Mammary epithelial cell (primary cell): ENCODE data around the gene POU4F2.

Experiments
- CTCF ChIP-seq, 2 donors: IDR thresholded peaks in 1 of 2; conservative IDR thresholded peaks in 1 of 2; 2 replicates each; pipeline ENCODE4 v1.5.1; 2011 to 2012; ENCODE audit warnings: inconsistent platforms in 2 of 2, low read length in 2 of 2, mild to moderate bottlenecking in 2 of 2, control low read depth in 1 of 2, low read depth in 1 of 2; ENCODE audit not compliant: insufficient read depth in 1 of 2; ENCODE audit errors: extremely low read depth in 1 of 2
- EZH2 ChIP-seq: IDR thresholded peaks from 2 replicates; pipeline ENCODE4 v1.6.1; 2012; ENCODE audit warnings: low read length, inconsistent platforms, borderline replicate concordance

GRCh38 chr4:146645921-146646320 lies 7.2 kb downstream of the POU4F2 start:
- TF ChIP-seq CTCF (conservative IDR thresholded peaks at IDR 0.05 in 1 of 2, IDR thresholded peaks at IDR 0.05 in 1 of 2; ENCODE audit: extremely low read depth in 1 of 2, insufficient read depth in 1 of 2, low read depth in 1 of 2, low read length in 2 of 2) (no peak), EZH2 (no peak)
